RWPE1 (cell line): ENCODE results near the gene UGT2B17.

Experiments
- CTCF ChIA-PET: fragments of 350-600 bp; sonication (Branson Sonifier 250); formaldehyde crosslinking; extraction: SDS; loops from one replicate; lab custom pipeline; 2021; lab: Yijun Ruan, JAX
- POLR2A ChIA-PET: fragments of 400-600 bp; formaldehyde crosslinking; extraction: SDS; loops from one replicate; lab custom pipeline; 2020; ENCODE audit warnings: antibody characterized with exemption; ENCODE audit not compliant: low non-redundant PET; lab: Yijun Ruan, JAX
- DNase-seq: peaks from one replicate; pipeline ENCODE4 v3.0.0; 2012; ENCODE audit warnings: low spot score
- H3K27ac ChIP-seq: fragments of 450-650 bp; 2 replicates; pipeline ENCODE4 v1.5.1; 2017
- CTCF ChIP-seq: fragments of 450-650 bp; conservative IDR thresholded peaks from 2 replicates; pipeline ENCODE4 v1.5.1; 2017; ENCODE audit warnings: low read depth, mild to moderate bottlenecking

Gene UGT2B17

GRCh38 chr4:68599150-68599549, 23.0 kb upstream of the UGT2B17 start:
- CTCF ChIA-PET, result no interaction called here
- POLR2A ChIA-PET, result no interaction called here
- no peak overlapping the region for H3K27ac ChIP-seq
- no peak for TF ChIP-seq CTCF
- DNase-seq, result no peak

- no peak overlapping the region for H3K27ac ChIP-seq
- ChIA-PET CTCF (no interaction called here), POLR2A (no interaction called here)
These were observed 21.4 kb upstream of the UGT2B17 start for GRCh38 chr4:68597482-68597881.

GRCh38 chr4:68594678-68595077, 18.6 kb upstream of the UGT2B17 start:
- CTCF ChIA-PET, result no interaction called here
- no peak overlapping the region for H3K27ac ChIP-seq
- TF ChIP-seq CTCF, result no peak
- DNase-seq, result no peak
- POLR2A ChIA-PET, result no interaction called here

More at GRCh38 chr4:68597482-68597881, 21.4 kb upstream of the UGT2B17 start:
- DNase-seq, result no peak
- TF ChIP-seq CTCF, result no peak

GRCh38 chr4:68593112-68593511, 17.0 kb upstream of the UGT2B17 start:
- ChIA-PET POLR2A (no interaction called here), CTCF (interaction anchor here (0.6 kb wide), 1 partner anchor 117 kb away, joined by 6 read pairs; no protein-coding TSS in a partner anchor)
- TF ChIP-seq CTCF, result no peak
- H3K27ac ChIP-seq, result no peak overlapping the region
- no peak for DNase-seq

- CTCF ChIA-PET, result interaction anchor here (0.6 kb wide), 1 partner anchor 117 kb away, joined by 6 read pairs; no protein-coding TSS in a partner anchor
These were observed 16.6 kb upstream of the UGT2B17 start for GRCh38 chr4:68592673-68593072.

GRCh38 chr4:68591204-68591603, 15.1 kb upstream of the UGT2B17 start:
- peak; percentile 13 for DNase-seq
- TF ChIP-seq CTCF, result no peak
- H3K27ac ChIP-seq, result no peak overlapping the region
- POLR2A ChIA-PET, result no interaction called here
- CTCF ChIA-PET, result interaction anchor here (0.8 kb wide), 1 partner anchor 22 kb away, joined by 3 read pairs; no protein-coding TSS in a partner anchor

More at GRCh38 chr4:68592673-68593072, 16.6 kb upstream of the UGT2B17 start:
- POLR2A ChIA-PET, result no interaction called here
- no peak overlapping the region for H3K27ac ChIP-seq
- no peak for TF ChIP-seq CTCF
- DNase-seq, result no peak

GRCh38 chr4:68589790-68590189, 13.7 kb upstream of the UGT2B17 start:
- POLR2A ChIA-PET, result no interaction called here
- TF ChIP-seq CTCF, result no peak
- CTCF ChIA-PET, result interaction anchor here (0.7 kb wide), 1 partner anchor 130 kb away, joined by 3 read pairs; no protein-coding TSS in a partner anchor
- H3K27ac ChIP-seq, result no peak overlapping the region
- DNase-seq, result peak; percentile 25
